ENCODE measurements around the gene OR6C70. TPM values are rescaled to one million over a fixed set of nuclear protein-coding genes. Genes with fewer than 3 reads are reported as not detected.
A peak's percentile ranks its signal among the peaks of the same experiment; 100 is the strongest.

Gene OR6C70
- total RNA-seq, 1 experiment from 2014 or later, result not detected

GRCh38 chr12:55516391-55516790 is 46.5 kb upstream of the OR6C70 start (continued):
- TF ChIP-seq NR2C2 (CRISPR knock-in tag; IDR thresholded peaks at IDR 0.05) (no peak), GRHL2 (CRISPR knock-in tag; IDR thresholded peaks at IDR 0.05; ENCODE audit: insufficient replicate concordance, severe bottlenecking) (no peak), ZNF219 (CRISPR knock-in tag; IDR thresholded peaks at IDR 0.05; ENCODE audit: borderline replicate concordance) (no peak), ZNF138 (CRISPR knock-in tag; conservative IDR thresholded peaks at IDR 0.05) (no peak), ARID4B (CRISPR knock-in tag; IDR thresholded peaks at IDR 0.05; ENCODE audit: borderline replicate concordance) (no peak), TEAD4 (CRISPR knock-in tag; IDR thresholded peaks at IDR 0.05) (no peak), MLX (CRISPR knock-in tag; IDR thresholded peaks at IDR 0.05) (no peak), OVOL2 (CRISPR knock-in tag; IDR thresholded peaks at IDR 0.05; ENCODE audit: borderline replicate concordance) (no peak), HMGXB4 (CRISPR knock-in tag; IDR thresholded peaks at IDR 0.05) (no peak)

- no peak overlapping the region for H3K27ac Mint-ChIP-seq
- CTCF ChIA-PET, result interaction anchor here (0.5 to 1.1 kb wide), 2 partner anchors 13 to 252 kb away, joined by 3 read pairs; no protein-coding TSS in a partner anchor
- no peak for DNase-seq (ENCODE audit: low spot score)
- H3K36me3 Mint-ChIP-seq, result peaks cover 5% of the 10 kb centered on the region
- peaks cover 2% of the 10 kb centered on the region; the same call in 1 of the 2 replicates for H3K27me3 Mint-ChIP-seq (ENCODE audit: low read depth)
- POLR2A ChIA-PET, result interaction anchor here (0.6 kb wide), 1 partner anchor 118 kb away, joined by 4 read pairs; no protein-coding TSS in a partner anchor
- H3K9me3 Mint-ChIP-seq, result peaks cover 27% of the 10 kb centered on the region
- TF ChIP-seq USF1 (CRISPR knock-in tag; IDR thresholded peaks at IDR 0.05) (no peak), CTCF (IDR thresholded peaks at IDR 0.05) (peak; percentile 37; the same call in 1 of the 2 replicates)
- peak; percentile 83 for ATAC-seq
- H3K4me1 Mint-ChIP-seq, result no peaks in the 10 kb centered on the region
- no peak overlapping the region for H3K4me3 Mint-ChIP-seq
Observed at GRCh38 chr12:55515696-55516095, 45.8 kb upstream of the OR6C70 start.

GRCh38 chr12:55501601-55502000 is 31.7 kb upstream of the OR6C70 start:
- POLR2A ChIA-PET, result no interaction called here
- ATAC-seq, result no peak
- TF ChIP-seq CDX4 (CRISPR knock-in tag; IDR thresholded peaks at IDR 0.05; ENCODE audit: borderline replicate concordance) (no peak), MLX (CRISPR knock-in tag; IDR thresholded peaks at IDR 0.05) (no peak), ESRRA (CRISPR knock-in tag; IDR thresholded peaks at IDR 0.05; ENCODE audit: borderline replicate concordance) (no peak), NR2C2 (CRISPR knock-in tag; IDR thresholded peaks at IDR 0.05) (no peak), ZNF263 (CRISPR knock-in tag; IDR thresholded peaks at IDR 0.05; ENCODE audit: low read depth) (no peak), ZNF423 (CRISPR knock-in tag; IDR thresholded peaks at IDR 0.05) (no peak), FOXK1 (CRISPR knock-in tag; IDR thresholded peaks at IDR 0.05) (no peak), ZNF512 (CRISPR knock-in tag; IDR thresholded peaks at IDR 0.05; ENCODE audit: borderline replicate concordance) (no peak), SMAD3 (CRISPR knock-in tag; IDR thresholded peaks at IDR 0.05; ENCODE audit: borderline replicate concordance) (no peak), NR3C1 (CRISPR knock-in tag; conservative IDR thresholded peaks at IDR 0.05; ENCODE audit: low read depth) (no peak), CREM (CRISPR knock-in tag; IDR thresholded peaks at IDR 0.05) (no peak)

More at GRCh38 chr12:55501601-55502000, 31.7 kb upstream of the OR6C70 start:
- H3K36me3 Mint-ChIP-seq, result no peaks in the 10 kb centered on the region
- CTCF ChIA-PET, result interaction anchor here (1.4 kb wide), 1 partner anchor 13 kb away, joined by 3 read pairs; no protein-coding TSS in a partner anchor
- no peak for DNase-seq (ENCODE audit: low spot score)
- peaks cover 3% of the 10 kb centered on the region; the same call in 1 of the 2 replicates for H3K4me1 Mint-ChIP-seq
- no peak overlapping the region for H3K27ac Mint-ChIP-seq
- H3K27me3 Mint-ChIP-seq (ENCODE audit: low read depth), result no peaks in the 10 kb centered on the region
- H3K9me3 Mint-ChIP-seq, result no peaks in the 10 kb centered on the region
- H3K4me3 Mint-ChIP-seq, result no peak overlapping the region
